ENCODE measurements around the gene HDDC3. TPM values are rescaled to one million over a fixed set of nuclear protein-coding genes. Genes with fewer than 3 reads are reported as not detected.

Gene HDDC3
- total and polyA plus RNA-seq, 2 experiments from 2014 or later, result 9.7 to 11.1 TPM

- in situ Hi-C loops (cut with MboI), result no loop called here
- H3K4me1 ChIP-seq (ENCODE audit: insufficient read depth), result no peaks in the 10 kb centered on the region
- no peaks in the 10 kb centered on the region for H3K36me3 ChIP-seq (ENCODE audit: low read depth)
- no peak overlapping the region for H3K4me2 ChIP-seq (ENCODE audit: unreplicated experiment)
- TF ChIP-seq EZH2phosphoT487 (IDR thresholded peaks at IDR 0.05; ENCODE audit: insufficient read depth, low read depth) (no peak), EZH2 (IDR thresholded peaks at IDR 0.05; ENCODE audit: insufficient read depth, poor library complexity, severe bottlenecking) (no peak)
- WGBS, 2 experiments (ENCODE audit: low coverage in 1 of 2, low lambda C conversion rate in 2 of 2, missing lambda C conversion rate in 2 of 2), result 94 to 99% methylated on average over 23 of the region's 23 CpGs
- H3K9me3 ChIP-seq (ENCODE audit: low read depth), result no peaks in the 10 kb centered on the region
- H4K20me1 ChIP-seq (ENCODE audit: insufficient read depth), result no peaks in the 10 kb centered on the region
- no peaks in the 10 kb centered on the region for H3F3A ChIP-seq (ENCODE audit: insufficient read depth)
- no peak overlapping the region for H3K27ac ChIP-seq
- H3K9ac ChIP-seq, result no peak overlapping the region
- H3K9me2 ChIP-seq (ENCODE audit: insufficient read depth), result no peaks in the 10 kb centered on the region
- no peak for DNase-seq
- H3K27me3 ChIP-seq (replicated peaks; ENCODE audit: insufficient read depth), result no peaks in the 10 kb centered on the region
- no peak overlapping the region for H3K4me3 ChIP-seq
- no peaks in the 10 kb centered on the region for H3K79me2 ChIP-seq (ENCODE audit: insufficient read depth)
- H2AFZ ChIP-seq, result no peak overlapping the region
Measured at GRCh38 chr15:90918034-90918788, 14.1 kb downstream of the HDDC3 start.

GRCh38 chr15:90917569-90917968, 14.8 kb downstream of the HDDC3 start:
- no peaks in the 10 kb centered on the region for H3K9me2 ChIP-seq (ENCODE audit: insufficient read depth)
- H3K4me2 ChIP-seq (ENCODE audit: unreplicated experiment), result no peak overlapping the region
- H3K9ac ChIP-seq, result no peak overlapping the region
- H3K27me3 ChIP-seq (replicated peaks; ENCODE audit: insufficient read depth), result no peaks in the 10 kb centered on the region
- H3K4me3 ChIP-seq, result no peak overlapping the region
- H3K9me3 ChIP-seq (ENCODE audit: low read depth), result no peaks in the 10 kb centered on the region
- H3K36me3 ChIP-seq (ENCODE audit: low read depth), result no peaks in the 10 kb centered on the region
- no peak overlapping the region for H2AFZ ChIP-seq
- no peaks in the 10 kb centered on the region for H3K79me2 ChIP-seq (ENCODE audit: insufficient read depth)
- no peak overlapping the region for H3K27ac ChIP-seq
- no peaks in the 10 kb centered on the region for H3K4me1 ChIP-seq (ENCODE audit: insufficient read depth)
- H3F3A ChIP-seq (ENCODE audit: insufficient read depth), result no peaks in the 10 kb centered on the region
- in situ Hi-C loops (cut with MboI), result no loop called here
- H4K20me1 ChIP-seq (ENCODE audit: insufficient read depth), result no peaks in the 10 kb centered on the region
- TF ChIP-seq EZH2phosphoT487 (IDR thresholded peaks at IDR 0.05; ENCODE audit: insufficient read depth, low read depth), result no peak
- TF ChIP-seq EZH2 (IDR thresholded peaks at IDR 0.05; ENCODE audit: insufficient read depth, poor library complexity, severe bottlenecking), result no peak
- DNase-seq, result no peak
- WGBS, 2 experiments (ENCODE audit: low coverage in 1 of 2, low lambda C conversion rate in 2 of 2, missing lambda C conversion rate in 2 of 2), result 90 to 93% methylated on average over 12 of the region's 12 CpGs

DNA sequence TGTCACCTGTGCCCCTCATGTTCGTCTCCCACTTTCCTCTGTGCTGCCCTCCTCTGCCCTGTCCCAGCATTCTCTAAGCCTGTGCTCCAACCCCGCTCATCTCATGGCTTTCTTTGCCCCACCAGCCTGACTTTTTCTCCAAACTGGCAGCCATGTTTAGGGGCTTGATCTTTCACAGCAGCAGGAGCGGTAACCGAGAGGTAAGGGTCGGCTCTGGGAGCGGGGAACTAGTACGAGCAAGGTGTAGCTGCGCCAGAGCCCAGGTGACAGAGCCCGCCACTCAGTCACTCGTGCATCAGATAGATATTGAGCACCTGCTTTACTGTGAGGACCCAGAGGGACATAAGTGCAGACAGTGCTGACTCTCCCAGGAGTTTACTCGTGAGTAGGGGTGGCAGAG, 15.9 kb downstream of the HDDC3 start:
- Histone ChIP-seq H3K4me2 (ENCODE audit: unreplicated experiment) (no peak overlapping the region), H3K4me3 (no peak overlapping the region), H3K9ac (no peak overlapping the region), H2AFZ (no peak overlapping the region), H3K9me3 (ENCODE audit: low read depth) (no peaks in the 10 kb centered on the region), H3F3A (ENCODE audit: insufficient read depth) (no peaks in the 10 kb centered on the region), H4K20me1 (ENCODE audit: insufficient read depth) (no peaks in the 10 kb centered on the region), H3K36me3 (ENCODE audit: low read depth) (no peaks in the 10 kb centered on the region), H3K4me1 (ENCODE audit: insufficient read depth) (no peaks in the 10 kb centered on the region), H3K9me2 (ENCODE audit: insufficient read depth) (no peaks in the 10 kb centered on the region), H3K27ac (no peak overlapping the region), H3K27me3 (replicated peaks; ENCODE audit: insufficient read depth) (no peaks in the 10 kb centered on the region), H3K79me2 (ENCODE audit: insufficient read depth) (no peaks in the 10 kb centered on the region)
- in situ Hi-C loops (cut with MboI), result no loop called here
- 90 to 94% methylated on average over 11 of the region's 11 CpGs for WGBS, 2 experiments (ENCODE audit: low coverage in 1 of 2, low lambda C conversion rate in 2 of 2, missing lambda C conversion rate in 2 of 2)
- TF ChIP-seq EZH2 (IDR thresholded peaks at IDR 0.05; ENCODE audit: insufficient read depth, poor library complexity, severe bottlenecking) (no peak), EZH2phosphoT487 (IDR thresholded peaks at IDR 0.05; ENCODE audit: insufficient read depth, low read depth) (no peak)
- no peak for DNase-seq

- H3K36me3 ChIP-seq (ENCODE audit: low read depth), result no peaks in the 10 kb centered on the region; the same call in 1 of the 2 replicates
- H3K27ac ChIP-seq, result no peak overlapping the region
- no peaks in the 10 kb centered on the region for H4K20me1 ChIP-seq (ENCODE audit: insufficient read depth)
- no peaks in the 10 kb centered on the region for H3K27me3 ChIP-seq (replicated peaks; ENCODE audit: insufficient read depth)
- H3K9me2 ChIP-seq (ENCODE audit: insufficient read depth), result no peaks in the 10 kb centered on the region
- no peak overlapping the region for H3K4me2 ChIP-seq (ENCODE audit: unreplicated experiment)
- no peak for TF ChIP-seq EZH2 (IDR thresholded peaks at IDR 0.05; ENCODE audit: insufficient read depth, poor library complexity, severe bottlenecking)
- TF ChIP-seq EZH2phosphoT487 (IDR thresholded peaks at IDR 0.05; ENCODE audit: insufficient read depth, low read depth), result no peak
- no peak for DNase-seq
- H3K4me3 ChIP-seq, result no peak overlapping the region
- no peak overlapping the region for H2AFZ ChIP-seq
- no peaks in the 10 kb centered on the region for H3F3A ChIP-seq (ENCODE audit: insufficient read depth)
- H3K9ac ChIP-seq, result no peak overlapping the region
- in situ Hi-C loops (cut with MboI), result no loop called here
- no peaks in the 10 kb centered on the region for H3K79me2 ChIP-seq (ENCODE audit: insufficient read depth)
- 80 to 87% methylated on average over 25 of the region's 25 CpGs for WGBS, 2 experiments (ENCODE audit: low coverage in 1 of 2, low lambda C conversion rate in 2 of 2, missing lambda C conversion rate in 2 of 2)
- no peaks in the 10 kb centered on the region for H3K4me1 ChIP-seq (ENCODE audit: insufficient read depth)
- no peaks in the 10 kb centered on the region for H3K9me3 ChIP-seq (ENCODE audit: low read depth)
Measured at GRCh38 chr15:90915808-90916440, 16.4 kb downstream of the HDDC3 start.
